Measurements from ENCODE around the gene ZSWIM5.

ZSWIM5 gene

DNA sequence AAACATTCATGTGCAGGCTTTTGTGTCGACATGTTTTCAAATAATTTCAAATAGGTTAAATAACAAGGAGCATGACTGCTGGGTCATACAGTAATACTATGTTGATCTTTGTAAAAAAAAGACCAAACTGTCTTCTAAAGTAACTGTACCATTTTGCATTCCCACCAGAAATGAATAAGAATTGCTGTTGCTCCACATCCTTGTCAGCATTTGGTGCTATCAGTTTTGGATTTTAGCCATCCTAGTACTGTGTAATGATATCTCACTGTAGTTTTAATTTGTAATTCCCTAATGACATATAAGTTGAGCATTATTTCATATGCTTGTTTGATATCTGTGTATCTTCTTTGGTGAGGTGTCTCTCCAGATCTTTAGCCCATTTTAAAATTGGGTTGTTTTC lies 182.7 kb downstream of the ZSWIM5 start:
- DNase-seq (ENCODE audit: insufficient read length, low spot score) (no peak), FAIRE-seq (no peak)
- no peak for TF ChIP-seq POLR2A (IDR thresholded peaks at IDR 0.05; ENCODE audit: low read depth, low read length)

DNA sequence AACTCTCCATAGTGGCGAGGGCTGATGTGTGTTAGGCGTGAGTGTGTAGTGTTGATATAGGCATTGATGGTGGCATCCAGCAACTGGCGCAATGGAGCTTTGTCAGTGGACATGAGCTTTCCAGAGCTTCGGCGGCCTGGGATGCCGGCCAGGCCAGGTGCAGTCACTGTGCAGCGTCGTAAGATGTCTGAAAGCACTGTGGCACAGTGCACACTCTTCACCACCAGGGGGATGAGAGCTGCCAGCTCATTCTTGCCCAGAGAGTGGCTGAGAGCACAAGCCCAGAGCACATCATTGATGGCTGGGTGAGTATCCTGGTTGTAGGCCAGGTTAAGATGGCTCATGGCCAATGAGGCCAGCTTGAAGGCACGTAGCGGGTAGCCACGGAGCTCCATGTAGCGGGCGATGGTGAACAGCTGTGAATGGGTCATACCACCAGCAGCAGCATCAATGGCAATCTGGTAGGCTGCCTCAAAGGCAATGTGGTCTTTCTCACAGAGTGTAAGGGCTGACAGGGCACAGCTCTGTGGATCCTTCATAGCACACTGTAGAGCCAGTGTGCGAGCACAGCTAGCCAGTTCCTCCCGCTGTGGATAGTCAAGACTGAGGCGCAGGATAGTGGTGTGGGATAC lies 187.7 kb downstream of the ZSWIM5 start:
- FAIRE-seq, result peak; percentile 50
- peak; percentile 35 for DNase-seq (ENCODE audit: insufficient read length, low spot score)
- TF ChIP-seq POLR2A (IDR thresholded peaks at IDR 0.05; ENCODE audit: low read depth, low read length), result no peak

DNA sequence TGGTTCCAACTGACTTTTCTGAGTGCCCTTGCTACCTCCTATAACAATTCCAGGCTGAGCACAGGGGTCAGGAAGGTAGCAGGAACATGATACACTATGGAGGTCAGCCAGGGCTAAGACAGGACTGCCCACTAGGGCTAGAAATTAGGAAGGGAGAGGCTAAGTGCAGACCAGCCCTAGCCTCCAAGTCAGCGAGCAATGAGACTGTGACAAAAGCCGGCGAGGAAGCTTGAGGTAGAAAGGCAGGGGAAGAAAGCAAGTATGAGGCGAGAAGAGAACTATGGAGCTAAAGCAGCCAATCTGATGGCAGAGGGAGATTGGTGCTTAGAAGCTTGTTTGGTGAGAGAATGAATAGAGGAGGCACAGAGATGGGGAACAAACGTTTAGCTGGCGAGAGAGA lies 189.6 kb downstream of the ZSWIM5 start:
- no peak for FAIRE-seq

DNA sequence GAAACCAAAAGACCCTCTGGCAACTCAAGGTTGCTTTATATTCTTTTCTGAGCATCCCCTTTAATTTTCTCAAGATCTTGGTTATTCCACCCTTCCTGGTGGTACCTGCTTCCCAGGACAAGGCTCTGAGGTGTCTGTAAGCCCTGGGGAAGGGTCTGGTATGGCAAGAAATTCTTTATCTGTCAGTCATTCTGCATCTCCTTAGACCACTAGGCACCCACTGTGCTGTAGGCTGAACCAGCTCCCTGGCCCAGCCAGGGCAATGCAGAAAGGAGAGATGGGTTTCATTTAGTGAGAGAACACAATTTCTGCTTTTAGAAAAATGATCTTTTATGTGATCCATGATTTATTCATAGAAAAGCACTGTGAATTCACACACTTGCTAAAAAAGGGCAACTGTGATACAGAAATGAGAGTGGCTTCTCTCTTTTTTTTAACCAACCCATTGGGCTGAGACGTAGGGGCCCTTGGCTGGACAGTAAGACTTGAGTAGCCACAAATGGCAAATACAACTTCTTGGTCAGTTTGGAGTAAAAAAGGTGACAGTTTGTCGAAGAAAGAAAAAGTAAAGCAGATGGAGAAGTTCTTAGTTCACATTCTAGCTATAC lies 190.2 kb downstream of the ZSWIM5 start:
- TF ChIP-seq POLR2A (IDR thresholded peaks at IDR 0.05; ENCODE audit: low read depth, low read length), result no peak
- FAIRE-seq, result no peak
- no peak for DNase-seq (ENCODE audit: insufficient read length, low spot score)

More for the DNA sequence above, 189.6 kb downstream of the ZSWIM5 start:
- no peak for TF ChIP-seq POLR2A (IDR thresholded peaks at IDR 0.05; ENCODE audit: low read depth, low read length)
- no peak for DNase-seq (ENCODE audit: insufficient read length, low spot score)

DNA sequence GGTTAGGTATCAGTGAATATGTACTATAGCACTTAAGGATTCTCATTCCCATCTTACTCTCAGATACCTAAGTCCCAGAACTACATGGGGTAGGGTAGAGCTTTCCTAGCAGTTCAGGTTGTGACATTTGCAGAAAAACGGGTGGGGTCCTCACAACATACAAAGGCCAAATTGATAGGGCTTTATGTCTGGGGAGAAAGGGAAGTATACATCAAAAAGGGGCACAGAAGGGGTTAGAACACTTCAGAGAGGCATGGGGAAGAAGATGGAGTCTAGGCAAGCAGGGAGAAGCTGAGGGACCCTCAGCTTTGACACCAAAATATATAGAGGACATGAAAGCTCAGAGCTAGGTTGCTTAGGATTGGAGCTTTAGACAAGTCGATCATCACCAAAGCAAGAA lies 190.7 kb downstream of the ZSWIM5 start:
- FAIRE-seq (no peak), DNase-seq (ENCODE audit: insufficient read length, low spot score) (no peak)
- no peak for TF ChIP-seq POLR2A (IDR thresholded peaks at IDR 0.05; ENCODE audit: low read depth, low read length)

DNA sequence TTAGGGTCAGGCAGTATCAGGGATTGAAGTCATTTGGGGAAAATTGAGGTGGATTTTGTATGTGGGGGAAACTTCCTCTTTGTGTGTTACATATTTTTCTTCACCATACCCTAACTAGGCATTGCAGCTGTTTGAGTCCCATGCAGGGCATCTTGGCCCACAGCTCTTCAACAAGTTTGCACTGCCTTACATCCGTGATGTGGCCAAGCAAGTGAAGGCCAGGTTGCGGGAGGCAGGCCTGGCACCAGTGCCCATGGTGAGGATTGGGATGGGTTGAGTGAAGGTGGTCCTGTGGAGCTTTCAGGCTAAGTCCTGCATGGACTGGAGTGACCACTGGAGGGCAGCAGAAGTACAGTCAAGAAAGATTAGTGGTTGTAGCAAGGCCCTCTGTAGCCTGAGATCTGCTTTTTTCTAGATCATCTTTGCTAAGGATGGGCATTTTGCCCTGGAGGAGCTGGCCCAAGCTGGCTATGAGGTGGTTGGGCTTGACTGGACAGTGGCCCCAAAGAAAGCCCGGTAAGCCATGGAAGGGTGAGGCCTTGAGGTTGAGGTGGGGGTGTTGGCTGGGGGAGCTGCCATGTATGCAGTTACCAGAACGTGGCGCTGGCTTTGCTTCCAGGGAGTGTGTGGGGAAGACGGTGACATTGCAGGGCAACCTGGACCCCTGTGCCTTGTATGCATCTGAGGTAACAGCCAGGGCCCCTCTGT lies 191.9 kb downstream of the ZSWIM5 start:
- no peak for FAIRE-seq
- TF ChIP-seq POLR2A (IDR thresholded peaks at IDR 0.05; ENCODE audit: low read depth, low read length), result no peak
- peak; percentile 58 for DNase-seq (ENCODE audit: insufficient read length, low spot score)

DNA sequence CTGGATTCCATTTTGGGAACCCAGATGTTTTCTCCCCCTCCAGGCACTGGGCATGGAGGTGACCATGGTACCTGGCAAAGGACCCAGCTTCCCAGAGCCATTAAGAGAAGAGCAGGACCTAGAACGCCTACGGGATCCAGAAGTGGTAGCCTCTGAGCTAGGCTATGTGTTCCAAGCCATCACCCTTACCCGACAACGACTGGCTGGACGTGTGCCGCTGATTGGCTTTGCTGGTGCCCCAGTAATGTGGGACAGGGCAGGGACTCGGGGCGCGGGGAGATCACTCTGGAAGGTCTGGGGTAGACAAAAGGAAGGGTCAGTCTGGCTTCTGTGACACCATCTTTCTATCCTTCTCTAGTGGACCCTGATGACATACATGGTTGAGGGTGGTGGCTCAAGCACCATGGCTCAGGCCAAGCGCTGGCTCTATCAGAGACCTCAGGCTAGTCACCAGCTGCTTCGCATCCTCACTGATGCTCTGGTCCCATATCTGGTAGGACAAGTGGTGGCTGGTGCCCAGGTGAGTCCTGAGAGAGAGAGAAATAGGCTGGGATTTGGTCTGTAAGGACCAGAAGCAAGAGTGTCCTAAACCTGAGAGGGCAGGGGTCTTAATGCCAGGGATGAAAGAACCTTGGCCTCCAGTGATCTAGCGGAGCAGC lies 192.7 kb downstream of the ZSWIM5 start:
- no peak for TF ChIP-seq POLR2A (IDR thresholded peaks at IDR 0.05; ENCODE audit: low read depth, low read length)
- FAIRE-seq (no peak), DNase-seq (ENCODE audit: insufficient read length, low spot score) (no peak)

DNA sequence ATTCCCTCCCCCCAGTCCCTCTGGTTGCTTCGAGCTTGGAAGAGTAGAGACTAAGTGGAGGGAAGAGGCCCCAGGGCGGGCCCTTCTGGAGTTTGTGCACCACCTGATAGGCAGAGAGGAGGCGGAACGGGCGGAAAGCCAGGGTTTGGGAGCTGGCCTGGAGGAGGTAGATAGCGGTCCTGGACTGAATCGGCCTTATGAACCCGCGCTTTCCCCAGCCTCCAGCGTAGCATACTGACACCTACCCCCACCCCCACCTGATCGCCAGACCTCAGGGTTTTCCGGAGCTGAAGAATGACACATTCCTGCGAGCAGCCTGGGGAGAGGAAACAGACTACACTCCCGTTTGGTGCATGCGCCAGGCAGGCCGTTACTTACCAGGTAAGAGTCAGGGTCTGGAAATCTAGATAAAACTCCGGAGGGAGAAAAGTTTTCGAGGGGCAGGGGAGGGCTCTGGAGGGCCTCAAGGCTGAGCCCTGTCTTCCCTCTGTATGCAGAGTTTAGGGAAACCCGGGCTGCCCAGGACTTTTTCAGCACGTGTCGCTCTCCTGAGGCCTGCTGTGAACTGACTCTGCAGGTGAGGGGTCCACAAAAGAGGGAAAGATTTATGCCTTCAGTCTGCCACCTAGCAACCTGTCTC lies 193.6 kb downstream of the ZSWIM5 start:
- TF ChIP-seq POLR2A (IDR thresholded peaks at IDR 0.05; ENCODE audit: low read depth, low read length), result no peak
- FAIRE-seq (no peak), DNase-seq (ENCODE audit: insufficient read length, low spot score) (peak; percentile 51)

DNA sequence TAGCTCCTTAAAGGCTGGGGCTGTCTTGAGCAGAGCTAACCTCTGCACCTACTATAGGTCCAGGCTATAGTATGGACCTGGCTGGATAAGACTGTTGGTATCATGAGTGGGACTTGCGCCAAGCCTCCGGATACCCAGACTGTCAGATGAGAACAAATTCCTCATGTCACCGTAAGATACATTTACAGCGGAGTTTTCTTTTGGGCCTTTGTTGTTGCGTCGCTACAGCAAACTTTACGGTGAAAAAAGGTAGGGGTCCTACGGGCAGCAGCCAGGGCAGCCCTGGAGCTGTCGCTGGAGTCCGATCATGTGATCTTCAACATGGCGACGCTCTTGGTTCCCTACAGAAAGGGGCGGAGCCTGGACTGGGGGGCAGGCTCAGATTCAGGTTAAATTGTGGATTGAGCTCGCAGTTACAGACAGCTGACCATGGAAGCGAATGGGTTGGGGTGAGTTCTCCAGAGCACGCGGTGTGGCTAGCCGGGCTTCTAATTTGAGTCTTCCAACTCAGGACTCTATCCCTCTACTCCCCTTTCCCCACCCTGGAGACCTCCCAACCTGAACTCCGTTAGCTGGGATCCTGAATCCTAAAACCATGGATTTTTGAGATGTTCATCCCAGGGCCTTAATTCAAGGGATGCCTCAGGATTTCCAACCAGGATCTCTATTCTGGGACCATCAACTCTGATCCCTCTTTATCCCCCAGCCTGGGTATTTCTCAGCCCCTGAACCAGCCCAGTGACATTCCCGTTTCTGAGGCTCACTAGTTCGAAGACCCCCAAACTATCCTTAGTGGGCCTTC lies 194.4 kb downstream of the ZSWIM5 start, which contains the start of gene UROD:
Gene UROD, plus strand, starts transcription at position 418 of the 802 bp plus-strand sequence. Its CDS starts 12 bp downstream, at position 430.
- DNase-seq (ENCODE audit: insufficient read length, low spot score) (peak; percentile 91), FAIRE-seq (no peak)
- peak; percentile 69 for TF ChIP-seq POLR2A (IDR thresholded peaks at IDR 0.05; ENCODE audit: low read depth, low read length)

DNA sequence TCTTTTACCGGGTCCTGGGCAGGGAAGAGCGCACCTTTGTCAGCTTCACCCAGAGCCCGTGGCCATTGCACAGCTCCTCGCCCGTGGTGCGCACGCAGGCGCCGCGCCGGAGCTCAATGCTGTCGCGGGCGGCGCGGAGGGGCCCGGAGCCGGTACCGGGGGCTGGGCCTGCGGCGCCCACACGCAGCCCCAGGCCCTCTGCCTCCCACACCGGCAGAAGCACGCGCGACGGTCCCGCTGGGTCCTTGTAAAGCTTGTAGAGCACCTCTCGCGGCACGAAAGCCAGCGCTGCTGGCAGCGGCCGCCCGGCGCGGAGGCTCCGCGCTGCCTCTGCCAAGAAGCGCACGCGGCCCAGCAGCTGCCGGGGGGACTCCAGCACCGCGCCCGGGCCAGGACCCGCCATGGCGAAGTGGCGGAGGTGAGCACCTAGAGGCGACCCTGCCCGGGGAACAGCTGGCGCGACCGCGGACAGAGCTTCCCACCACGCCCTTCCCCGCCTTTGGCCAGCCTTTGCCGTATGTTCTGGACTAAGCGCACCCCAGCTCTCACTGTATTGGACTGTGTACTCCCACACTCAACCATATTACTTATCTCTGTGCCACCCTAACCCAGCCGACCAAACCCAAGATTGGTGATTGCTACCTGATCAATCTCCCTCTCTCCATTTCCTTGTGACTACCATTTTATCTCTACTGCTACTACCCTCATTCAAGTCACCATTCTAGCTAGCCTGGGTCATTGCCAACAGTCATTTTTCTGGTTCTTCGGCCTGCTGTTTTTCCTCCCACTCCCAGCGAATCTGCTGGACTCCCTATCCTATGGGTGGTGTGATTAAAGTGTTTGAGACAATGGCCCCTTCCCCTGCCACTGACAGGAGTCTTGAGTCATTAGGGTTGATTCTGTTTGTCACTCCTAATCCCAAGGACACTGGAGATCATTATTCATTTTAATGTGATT lies 195.3 kb downstream of the ZSWIM5 start, which contains the start of gene HECTD3:
Gene HECTD3, minus strand, starts transcription at position 470 of the 957 bp plus-strand sequence. Its CDS starts 67 bp downstream, at position 403.
- peak; percentile 65 for TF ChIP-seq POLR2A (IDR thresholded peaks at IDR 0.05; ENCODE audit: low read depth, low read length)

DNA sequence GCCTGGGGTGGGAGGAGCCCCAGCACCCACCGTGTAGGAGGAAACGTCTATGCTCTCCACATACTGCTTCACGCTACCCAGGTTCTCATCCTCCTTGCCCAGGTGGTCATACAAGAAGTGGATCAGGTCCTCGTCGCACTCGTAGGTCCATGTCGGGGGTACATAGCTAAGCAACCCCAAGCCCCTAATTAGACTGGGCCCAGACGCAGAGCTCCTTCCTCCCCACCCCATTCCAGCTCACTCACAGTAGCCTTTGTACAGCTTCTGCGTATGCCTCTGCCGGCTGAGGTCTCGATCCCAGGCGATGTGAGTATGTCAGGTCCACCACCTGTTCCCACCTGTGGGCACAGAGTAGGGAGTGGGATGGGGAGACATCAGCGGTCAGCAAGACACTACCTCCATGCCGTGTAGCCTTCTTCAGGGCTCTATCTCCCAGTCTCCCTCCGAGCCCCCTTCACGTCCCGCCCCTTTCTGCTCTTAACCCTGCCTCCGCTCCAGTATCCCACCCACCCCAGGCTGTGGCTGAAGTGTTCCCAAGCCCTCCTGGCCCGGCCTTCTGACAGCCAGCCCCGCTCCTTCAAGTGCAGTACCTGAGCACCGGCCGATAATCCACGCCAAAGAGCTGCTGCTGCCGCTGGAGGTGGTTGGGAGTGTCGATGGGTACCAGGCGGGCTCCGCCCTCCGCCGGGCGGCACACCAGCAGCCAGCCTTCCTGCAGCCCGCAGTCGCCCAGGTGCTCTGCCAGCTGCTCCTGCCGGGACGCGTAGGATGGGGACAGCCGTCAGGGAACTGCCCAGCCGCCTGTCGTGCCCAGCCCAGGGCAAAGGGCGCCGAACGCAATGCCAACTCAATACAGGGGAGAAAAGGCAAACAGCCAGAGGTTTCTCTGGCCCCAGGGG lies 196.2 kb downstream of the ZSWIM5 start:
- DNase-seq (ENCODE audit: insufficient read length, low spot score) (peak; percentile 24), FAIRE-seq (no peak)
- TF ChIP-seq POLR2A (IDR thresholded peaks at IDR 0.05; ENCODE audit: low read depth, low read length), result peak; percentile 11; the same call in 1 of the 2 replicates

More for the DNA sequence above, 195.3 kb downstream of the ZSWIM5 start, which contains the start of gene HECTD3:
- DNase-seq (ENCODE audit: insufficient read length, low spot score) (peak; percentile 68), FAIRE-seq (no peak)
